Measurements from ENCODE around the gene ETV1. TPM values are rescaled to one million over a fixed set of nuclear protein-coding genes. Genes with fewer than 3 reads are reported as not detected.

ETV1 gene
- total RNA-seq, 1 donor: 75.7 TPM

DNA sequence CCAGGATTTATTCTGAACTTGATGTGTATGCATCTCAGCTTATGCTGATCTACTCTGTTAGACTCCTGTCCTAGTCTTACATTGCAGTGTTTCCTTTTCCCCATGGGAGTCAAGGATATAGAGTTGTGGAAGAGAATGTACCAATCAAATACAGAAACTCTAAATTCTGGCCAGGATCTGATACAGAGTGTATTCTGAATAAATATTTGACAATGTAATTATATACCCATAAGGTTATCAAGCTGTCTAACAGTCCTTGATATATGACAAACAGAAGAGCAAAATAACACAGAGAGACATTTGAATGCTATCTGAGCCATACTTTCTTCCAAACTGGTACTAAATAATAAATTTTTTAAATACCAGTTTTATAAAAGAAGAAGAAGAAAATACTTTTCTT lies 116.8 kb downstream of the ETV1 start:
- TF ChIP-seq, protein P1, sequence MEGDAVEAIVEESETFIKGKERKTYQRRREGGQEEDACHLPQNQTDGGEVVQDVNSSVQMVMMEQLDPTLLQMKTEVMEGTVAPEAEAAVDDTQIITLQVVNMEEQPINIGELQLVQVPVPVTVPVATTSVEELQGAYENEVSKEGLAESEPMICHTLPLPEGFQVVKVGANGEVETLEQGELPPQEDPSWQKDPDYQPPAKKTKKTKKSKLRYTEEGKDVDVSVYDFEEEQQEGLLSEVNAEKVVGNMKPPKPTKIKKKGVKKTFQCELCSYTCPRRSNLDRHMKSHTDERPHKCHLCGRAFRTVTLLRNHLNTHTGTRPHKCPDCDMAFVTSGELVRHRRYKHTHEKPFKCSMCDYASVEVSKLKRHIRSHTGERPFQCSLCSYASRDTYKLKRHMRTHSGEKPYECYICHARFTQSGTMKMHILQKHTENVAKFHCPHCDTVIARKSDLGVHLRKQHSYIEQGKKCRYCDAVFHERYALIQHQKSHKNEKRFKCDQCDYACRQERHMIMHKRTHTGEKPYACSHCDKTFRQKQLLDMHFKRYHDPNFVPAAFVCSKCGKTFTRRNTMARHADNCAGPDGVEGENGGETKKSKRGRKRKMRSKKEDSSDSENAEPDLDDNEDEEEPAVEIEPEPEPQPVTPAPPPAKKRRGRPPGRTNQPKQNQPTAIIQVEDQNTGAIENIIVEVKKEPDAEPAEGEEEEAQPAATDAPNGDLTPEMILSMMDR (IDR thresholded peaks at IDR 0.05; ENCODE audit: insufficient read depth, low read length): no peak
- no peak overlapping the region for H3K4me3 ChIP-seq (ENCODE audit: low read depth, low read length)
- no peak for DNase-seq (ENCODE audit: low read depth)

DNA sequence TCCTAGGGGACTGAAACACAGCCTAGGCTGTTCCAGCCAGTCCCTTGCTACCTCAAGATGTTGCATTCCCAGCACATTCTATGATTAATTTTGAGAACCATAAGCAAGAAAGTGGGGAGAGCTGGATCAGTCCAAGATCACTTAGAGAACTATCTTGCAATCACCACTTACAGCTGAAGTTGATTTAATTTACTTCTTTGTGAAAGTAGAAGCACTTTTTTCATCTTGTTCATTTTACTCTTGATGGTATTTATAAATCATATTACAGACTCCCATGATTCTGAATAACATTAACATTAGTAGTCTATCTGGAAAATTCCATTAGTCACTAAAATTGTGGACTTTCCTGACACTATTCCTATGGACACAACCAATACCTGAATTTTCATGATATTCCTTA lies 118.5 kb downstream of the ETV1 start:
- H3K4me3 ChIP-seq (ENCODE audit: low read depth, low read length): no peak overlapping the region
- no peak for DNase-seq (ENCODE audit: low read depth)
- TF ChIP-seq, protein P1 (IDR thresholded peaks at IDR 0.05; ENCODE audit: insufficient read depth, low read length): no peak

- no peak for DNase-seq (ENCODE audit: low read depth)
- no peak overlapping the region for H3K4me3 ChIP-seq (ENCODE audit: low read depth, low read length)
- TF ChIP-seq, protein P1 (IDR thresholded peaks at IDR 0.05; ENCODE audit: insufficient read depth, low read length): no peak
Measured at GRCh38 chr7:13860734-13861133, 128.7 kb downstream of the ETV1 start.

DNA sequence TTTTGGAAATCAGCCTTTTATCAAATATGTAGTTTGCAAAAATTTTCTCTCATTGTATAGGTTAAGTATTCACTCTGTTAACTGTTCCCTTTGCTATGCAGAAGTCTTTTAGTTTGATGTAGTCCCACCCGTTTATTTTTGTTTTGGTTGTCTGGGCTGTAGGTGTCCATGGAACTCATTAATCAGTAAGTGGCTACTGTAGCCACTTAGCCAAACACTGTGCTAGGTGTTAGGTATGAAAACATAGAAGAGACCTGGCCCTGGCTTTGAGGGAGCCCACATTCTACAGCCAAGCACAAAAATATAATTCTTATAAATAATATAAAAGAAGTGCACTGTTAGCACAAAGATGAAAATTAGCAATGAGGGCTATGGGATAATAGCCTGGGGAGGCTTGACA lies 133.5 kb downstream of the ETV1 start:
- no peak overlapping the region for H3K4me3 ChIP-seq (ENCODE audit: low read depth, low read length)
- no peak for DNase-seq (ENCODE audit: low read depth)
- TF ChIP-seq, protein P1 (IDR thresholded peaks at IDR 0.05; ENCODE audit: insufficient read depth, low read length): no peak

DNA sequence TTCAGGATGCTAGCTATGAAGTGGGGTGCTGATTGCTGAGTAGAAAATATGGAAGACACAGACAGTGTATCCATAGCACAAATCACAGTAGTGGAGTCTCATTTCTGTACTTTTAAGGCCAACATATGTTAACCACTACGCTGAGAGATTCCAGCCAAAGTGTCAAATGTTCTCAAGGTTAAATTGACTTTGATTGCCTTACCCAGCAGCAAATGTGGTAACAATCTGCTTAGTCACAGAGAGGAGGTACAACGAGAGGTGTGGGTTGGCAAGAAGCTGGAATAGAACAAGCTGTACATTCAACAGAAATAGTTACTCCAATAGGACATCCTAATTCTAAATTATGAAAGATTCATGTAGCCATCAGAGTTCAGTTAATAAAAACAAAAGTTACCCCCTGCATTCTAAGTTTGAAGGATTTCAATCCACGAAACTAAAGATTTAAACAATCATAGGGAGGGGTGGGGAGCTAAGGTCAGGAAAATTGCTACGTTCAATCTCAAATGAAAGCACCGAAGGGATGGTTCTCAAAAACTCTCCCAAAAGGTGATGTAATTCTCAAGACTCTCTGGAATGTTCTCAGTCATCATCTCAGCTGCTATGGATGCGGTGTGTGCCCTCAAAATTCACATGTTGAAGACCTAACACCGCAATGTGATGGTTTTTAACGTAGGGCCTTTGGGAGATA lies 137.0 kb downstream of the ETV1 start:
- no peak for DNase-seq (ENCODE audit: low read depth)
- H3K4me3 ChIP-seq (ENCODE audit: low read depth, low read length): no peak overlapping the region
- TF ChIP-seq, protein P1 (IDR thresholded peaks at IDR 0.05; ENCODE audit: insufficient read depth, low read length): no peak

- TF ChIP-seq, protein P1 (IDR thresholded peaks at IDR 0.05; ENCODE audit: insufficient read depth, low read length): no peak
- no peak for DNase-seq (ENCODE audit: low read depth)
- no peak overlapping the region for H3K4me3 ChIP-seq (ENCODE audit: low read depth, low read length)
Measured at GRCh38 chr7:13851736-13852135, 137.7 kb downstream of the ETV1 start.
